ENCODE data around the gene ATAD1. TPM values are rescaled to one million over a fixed set of nuclear protein-coding genes. Genes with fewer than 3 reads are reported as not detected.

ATAD1 gene
- total RNA-seq, 4 donors from 2014 or later, result 29.6 to 45.8 (median 33.8) TPM

GRCh38 chr10:87763086-87763861 is 54.8 kb downstream of the ATAD1 start:
- TF ChIP-seq CTCF (IDR thresholded peaks at IDR 0.05; ENCODE audit: low read depth), result no peak

- TF ChIP-seq CTCF (IDR thresholded peaks at IDR 0.05; ENCODE audit: low read depth), result no peak
These were observed 56.1 kb downstream of the ATAD1 start for GRCh38 chr10:87761892-87762291.

GRCh38 chr10:87761153-87761552 is 56.9 kb downstream of the ATAD1 start:
- TF ChIP-seq CTCF (IDR thresholded peaks at IDR 0.05; ENCODE audit: low read depth), result no peak

- TF ChIP-seq CTCF (IDR thresholded peaks at IDR 0.05; ENCODE audit: low read depth), result no peak
These were observed 57.7 kb downstream of the ATAD1 start for GRCh38 chr10:87760195-87760905.

- TF ChIP-seq CTCF (IDR thresholded peaks at IDR 0.05; ENCODE audit: low read depth), result no peak
These were observed 58.5 kb downstream of the ATAD1 start for GRCh38 chr10:87759551-87759950.

GRCh38 chr10:87757685-87758084 is 60.3 kb downstream of the ATAD1 start:
- no peak for TF ChIP-seq CTCF (IDR thresholded peaks at IDR 0.05; ENCODE audit: low read depth)
